ENCODE measurements around the gene MERTK. TPM values are rescaled to one million over a fixed set of nuclear protein-coding genes. Genes with fewer than 3 reads are reported as not detected.

Gene MERTK
- total RNA-seq, 2 experiments from 2014 or later: 0.43 to 0.70 TPM

DNA sequence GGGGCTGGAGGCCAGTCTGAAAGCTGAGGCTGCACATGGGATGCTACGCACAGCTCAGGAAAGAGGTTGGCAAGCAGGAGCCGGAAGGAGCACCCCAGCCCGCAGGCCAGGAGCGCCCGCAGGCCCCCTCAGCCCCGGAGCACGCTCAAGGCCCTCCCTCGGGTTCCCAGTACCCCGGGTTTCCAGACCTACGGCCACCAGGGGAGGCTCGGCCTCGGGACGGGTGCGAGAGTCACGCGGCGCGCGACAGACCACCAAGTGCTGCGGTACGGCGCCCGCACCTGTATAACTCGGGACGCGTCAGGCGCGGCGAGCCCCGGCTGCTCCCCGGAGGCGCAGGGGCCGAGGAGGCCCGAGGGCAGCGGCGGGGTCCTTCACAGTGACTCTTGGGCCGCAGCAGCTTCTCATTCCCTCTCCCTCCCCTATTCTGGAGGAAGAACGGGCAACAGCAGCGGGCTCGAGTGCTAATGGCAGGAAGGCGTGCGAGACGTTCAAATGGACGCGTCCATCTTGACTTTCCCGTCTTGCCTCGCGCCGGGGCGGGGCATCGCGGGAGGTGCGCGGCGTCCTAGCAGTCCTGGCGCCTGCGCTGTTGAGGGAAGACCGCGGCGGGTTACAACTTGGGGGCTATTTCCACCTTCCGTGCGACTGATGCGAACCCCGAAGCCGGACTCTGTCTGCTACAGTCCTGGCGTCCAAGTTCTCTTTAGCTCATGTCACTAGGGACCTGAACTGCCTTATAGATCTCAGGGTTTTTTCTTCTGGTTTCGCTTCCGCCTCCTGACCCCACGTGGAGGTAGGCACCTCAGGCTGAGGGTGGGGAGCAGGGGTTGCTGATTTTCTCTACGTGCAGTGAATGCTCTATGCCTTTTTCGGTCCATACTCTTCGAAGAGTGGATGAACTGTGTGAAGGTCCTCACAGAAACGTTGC, 14.5 kb upstream of the MERTK start, which contains the start of gene ANAPC1:
ANAPC1 (minus strand) TSS at position 533 of the 931 bp plus-strand sequence. CDS start 3,368 bp downstream, outside the sequence.
- H3K9me3 Mint-ChIP-seq: no peaks in the 10 kb centered on the region
- CTCF ChIA-PET: interaction anchor here (0.6 to 2.2 kb wide), 4 partner anchors 14 to 168 kb away, joined by 3 to 11 read pairs (median 4); no protein-coding TSS in a partner anchor

DNA sequence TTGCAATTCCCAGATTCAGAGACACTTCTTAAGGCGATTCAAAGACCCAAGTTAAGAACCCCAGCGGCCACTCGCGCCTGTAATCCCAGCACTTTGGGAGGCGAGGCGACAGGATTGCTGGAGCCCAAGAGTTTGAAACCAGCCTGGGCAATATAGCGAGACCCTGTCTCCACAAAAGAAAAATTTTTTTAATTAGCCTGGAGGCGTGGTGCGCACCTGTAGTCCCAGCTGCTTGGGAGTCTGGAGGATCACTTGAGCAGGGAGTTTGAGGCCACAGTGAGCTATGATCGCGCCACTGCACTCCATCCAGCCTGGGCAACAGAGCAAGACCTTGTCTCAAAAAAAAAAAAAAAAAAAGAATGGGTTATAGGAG, 13.8 kb upstream of the MERTK start:
- TF ChIP-seq, protein P1, sequence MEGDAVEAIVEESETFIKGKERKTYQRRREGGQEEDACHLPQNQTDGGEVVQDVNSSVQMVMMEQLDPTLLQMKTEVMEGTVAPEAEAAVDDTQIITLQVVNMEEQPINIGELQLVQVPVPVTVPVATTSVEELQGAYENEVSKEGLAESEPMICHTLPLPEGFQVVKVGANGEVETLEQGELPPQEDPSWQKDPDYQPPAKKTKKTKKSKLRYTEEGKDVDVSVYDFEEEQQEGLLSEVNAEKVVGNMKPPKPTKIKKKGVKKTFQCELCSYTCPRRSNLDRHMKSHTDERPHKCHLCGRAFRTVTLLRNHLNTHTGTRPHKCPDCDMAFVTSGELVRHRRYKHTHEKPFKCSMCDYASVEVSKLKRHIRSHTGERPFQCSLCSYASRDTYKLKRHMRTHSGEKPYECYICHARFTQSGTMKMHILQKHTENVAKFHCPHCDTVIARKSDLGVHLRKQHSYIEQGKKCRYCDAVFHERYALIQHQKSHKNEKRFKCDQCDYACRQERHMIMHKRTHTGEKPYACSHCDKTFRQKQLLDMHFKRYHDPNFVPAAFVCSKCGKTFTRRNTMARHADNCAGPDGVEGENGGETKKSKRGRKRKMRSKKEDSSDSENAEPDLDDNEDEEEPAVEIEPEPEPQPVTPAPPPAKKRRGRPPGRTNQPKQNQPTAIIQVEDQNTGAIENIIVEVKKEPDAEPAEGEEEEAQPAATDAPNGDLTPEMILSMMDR (IDR thresholded peaks at IDR 0.05): no peak
- POLR2A ChIA-PET: interaction anchor here (0.7 to 1.9 kb wide), 4 partner anchors 9 to 174 kb away, joined by 3 to 4 read pairs (median 4); no protein-coding TSS in a partner anchor
- CTCF ChIA-PET: interaction anchor here (1.5 to 2.2 kb wide), 2 partner anchors 13 to 167 kb away, joined by 4 to 11 read pairs; no protein-coding TSS in a partner anchor

More for the DNA sequence above, 14.5 kb upstream of the MERTK start, which contains the start of gene ANAPC1:
- peak within 1 kb of the TSS; percentile 93 for H3K27ac Mint-ChIP-seq
- H3K36me3 Mint-ChIP-seq (ENCODE audit: low read depth): peaks cover 15% of the 10 kb centered on the region
- POLR2A ChIA-PET: interaction anchor here (1.0 to 1.9 kb wide), 6 partner anchors 9 to 178 kb away, joined by 3 to 5 read pairs (median 4); partner anchors contain the start of gene MERTK
- H3K27me3 Mint-ChIP-seq: no peaks in the 10 kb centered on the region
- intact Hi-C loops (cut with micrococcal nuclease): no loop called here
- ATAC-seq (peak; percentile 96), DNase-seq (peak; percentile 92)
- H3K4me3 Mint-ChIP-seq: peak within 1 kb of the TSS; percentile 82
- TF ChIP-seq, protein P1 (IDR thresholded peaks at IDR 0.05): no peak
- peaks cover 18% of the 10 kb centered on the region for H3K4me1 Mint-ChIP-seq (ENCODE audit: low read depth)

DNA sequence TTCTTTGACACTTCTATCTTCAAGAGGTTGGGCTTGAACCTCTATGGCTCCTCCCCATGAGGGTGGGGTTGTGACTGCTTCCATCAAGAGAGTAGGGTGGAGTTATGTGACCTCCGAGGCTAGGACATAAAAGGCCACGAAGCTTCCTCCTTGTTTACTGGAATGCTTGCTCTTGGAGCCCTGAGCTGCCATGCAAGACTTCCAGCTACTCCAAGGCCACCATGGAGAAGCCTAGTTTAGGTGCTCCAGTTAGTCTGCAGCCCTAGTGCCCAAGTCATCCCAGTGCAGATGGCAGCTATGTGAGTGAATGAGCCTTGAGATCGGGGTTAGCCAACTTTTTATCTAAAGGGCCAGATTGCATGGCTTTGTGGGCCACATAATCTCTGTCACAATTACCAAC, 2.4 kb upstream of the MERTK start:
- CTCF ChIA-PET: interaction anchor here (1.0 to 1.7 kb wide), 2 partner anchors 9 to 30 kb away, joined by 3 to 6 read pairs; no protein-coding TSS in a partner anchor

More for the DNA sequence above, 13.8 kb upstream of the MERTK start:
- no peak for DNase-seq
- peak overlapping the region; percentile 82 for H3K4me3 Mint-ChIP-seq
- peaks cover 17% of the 10 kb centered on the region for H3K4me1 Mint-ChIP-seq (ENCODE audit: low read depth)
- H3K27me3 Mint-ChIP-seq: no peaks in the 10 kb centered on the region
- H3K27ac Mint-ChIP-seq: peak overlapping the region; percentile 93
- peak; percentile 7 for ATAC-seq
- peaks cover 15% of the 10 kb centered on the region for H3K36me3 Mint-ChIP-seq (ENCODE audit: low read depth)
- H3K9me3 Mint-ChIP-seq: no peaks in the 10 kb centered on the region
- intact Hi-C loops (cut with micrococcal nuclease): no loop called here

GRCh38 chr2:111896576-111896975, 1.8 kb upstream of the MERTK start:
- TF ChIP-seq, protein P1 (IDR thresholded peaks at IDR 0.05): no peak
- Mint-ChIP-seq H3K4me3 (no peak overlapping the region), H3K36me3 (ENCODE audit: low read depth) (no peaks in the 10 kb centered on the region), H3K27me3 (peaks cover 42% of the 10 kb centered on the region), H3K4me1 (ENCODE audit: low read depth) (peaks cover 11% of the 10 kb centered on the region), H3K27ac (no peak overlapping the region), H3K9me3 (no peaks in the 10 kb centered on the region)
- intact Hi-C loops (cut with micrococcal nuclease): no loop called here
- ChIA-PET POLR2A (interaction anchor here (1.0 kb wide), 1 partner anchor 12 kb away, joined by 3 read pairs; no protein-coding TSS in a partner anchor), CTCF (interaction anchor here (1.7 kb wide), 1 partner anchor 9 kb away, joined by 6 read pairs; no protein-coding TSS in a partner anchor)
- DNase-seq (no peak), ATAC-seq (no peak)

More for the DNA sequence above, 2.4 kb upstream of the MERTK start:
- Mint-ChIP-seq H3K4me1 (ENCODE audit: low read depth) (peaks cover 11% of the 10 kb centered on the region), H3K9me3 (no peaks in the 10 kb centered on the region), H3K4me3 (no peak overlapping the region), H3K27ac (no peak overlapping the region), H3K36me3 (ENCODE audit: low read depth) (no peaks in the 10 kb centered on the region), H3K27me3 (peaks cover 42% of the 10 kb centered on the region)
- POLR2A ChIA-PET: interaction anchor here (0.6 to 1.4 kb wide), 3 partner anchors 11 to 348 kb away, joined by 3 read pairs; no protein-coding TSS in a partner anchor
- intact Hi-C loops (cut with micrococcal nuclease): no loop called here
- TF ChIP-seq, protein P1 (IDR thresholded peaks at IDR 0.05): no peak
- DNase-seq (no peak), ATAC-seq (no peak)

Data from activated CD8-positive, alpha-beta T cell treated with anti-CD3 and anti-CD28 coated beads for 36 hours (primary cell).